Vagina (tissue), 2 donors: ENCODE results near the gene MALT1. TPM values are rescaled to one million over a fixed set of nuclear protein-coding genes. Genes with fewer than 3 reads are reported as not detected.

Experiments
- DNase-seq, 2 donors: peaks; one replicate each; pipeline ENCODE4 v3.0.0-alpha.2; 2017; ENCODE audit errors: extremely low spot score in 2 of 2
- H3K27ac ChIP-seq: fragments of 200-600 bp; sonication (generic); one replicate; pipeline ENCODE4 v1.5.1; 2019
- H3K27me3 ChIP-seq: fragments of 200-600 bp; sonication (generic); one replicate; pipeline ENCODE4 v1.5.1; 2019
- H3K36me3 ChIP-seq, 2 donors: fragments of 200-600 bp; sonication (generic); one replicate each; pipeline ENCODE4 v1.5.1; 2017 to 2019
- H3K4me1 ChIP-seq: fragments of 200-600 bp; sonication (generic); one replicate; pipeline ENCODE4 v1.5.1; 2019
- H3K4me3 ChIP-seq, 2 donors: fragments of 200-600 bp; sonication (generic); 1 replicate in 1 of 2; 2 replicates in 1 of 2; pipeline ENCODE4 v1.5.1; 2016 to 2019
- H3K9me3 ChIP-seq: fragments of 200-600 bp; sonication (generic); one replicate; pipeline ENCODE4 v1.5.1; 2019
- POLR2A ChIP-seq, 2 donors: fragments of 450-650 bp; IDR thresholded peaks; one replicate each; pipeline ENCODE4 v1.6.1; 2017; ENCODE audit warnings: antibody characterized with exemption in 2 of 2, mild to moderate bottlenecking in 2 of 2, moderate library complexity in 2 of 2
- POLR2AphosphoS5 ChIP-seq, 2 donors: sonication (generic); formaldehyde crosslinking; IDR thresholded peaks; one replicate each; pipeline ENCODE4 v1.9.0; 2017; ENCODE audit warnings: antibody characterized with exemption in 2 of 2, mild to moderate bottlenecking in 2 of 2, low read depth in 1 of 2; ENCODE audit not compliant: insufficient read depth in 1 of 2
- intact Hi-C: fragments of 100-400 bp; cut with DNase I; formaldehyde crosslinking; loops from one replicate; pipeline ENCODE4 v1.15.1; 2023
- total RNA-seq: library from RNA; depleted of rRNA; stranded (reverse); fragments of >200 nt; gene quantifications from one replicate; pipeline ENCODE4 v1.2.3, GENCODE V29; 2016
- TF ChIP-seq, protein P1 (sequence below), 3 experiments: fragments of 450-650 bp in 2 of 3; fragments of 200-600 bp in 1 of 3; sonication (generic) in 1 of 3; IDR thresholded peaks; one replicate each; pipeline ENCODE4 v1.5.1; 2017 to 2019; ENCODE audit warnings: antibody characterized with exemption in 3 of 3, mild to moderate bottlenecking in 2 of 3, moderate library complexity in 2 of 3

The MALT1 gene
- total RNA-seq, 1 donor from 2014 or later, result 35.8 TPM

DNA sequence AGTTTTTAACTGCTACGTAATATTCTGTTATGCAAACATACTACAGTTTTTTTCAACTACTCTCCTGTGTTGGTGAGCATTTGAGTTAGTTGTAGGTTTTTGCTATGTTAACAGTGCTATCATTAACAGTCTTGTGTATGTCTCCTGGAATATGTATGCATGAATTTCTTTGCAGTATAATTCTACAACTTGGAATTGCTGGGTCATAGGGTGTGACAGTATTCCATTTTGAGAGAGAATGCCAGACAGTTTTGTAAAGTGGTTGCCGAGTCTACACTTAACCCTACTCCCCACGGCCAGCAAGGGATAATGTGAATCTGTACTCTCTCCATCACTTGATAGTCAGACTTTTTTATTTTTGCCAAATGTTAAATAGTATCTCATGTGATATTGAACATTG is 67.1 kb downstream of the MALT1 start:
- H3K9me3 ChIP-seq, result no peaks in the 10 kb centered on the region
- H3K4me3 ChIP-seq, result no peak overlapping the region
- no peak overlapping the region for H3K27ac ChIP-seq
- TF ChIP-seq POLR2A (IDR thresholded peaks at IDR 0.05), result no peak
- no peak for TF ChIP-seq POLR2AphosphoS5 (IDR thresholded peaks at IDR 0.05; ENCODE audit: insufficient read depth in 1 of 2, low read depth in 1 of 2)
- H3K27me3 ChIP-seq, result no peaks in the 10 kb centered on the region
- H3K4me1 ChIP-seq, result no peaks in the 10 kb centered on the region
- intact Hi-C loops, result no loop called here
- DNase-seq, result no peak
- H3K36me3 ChIP-seq, result peaks cover 0 to 62% of the 10 kb centered on the region in 2 donors

GRCh38 chr18:58745914-58746313 is 74.6 kb downstream of the MALT1 start:
- no peak for TF ChIP-seq POLR2A (IDR thresholded peaks at IDR 0.05)
- TF ChIP-seq, protein P1, sequence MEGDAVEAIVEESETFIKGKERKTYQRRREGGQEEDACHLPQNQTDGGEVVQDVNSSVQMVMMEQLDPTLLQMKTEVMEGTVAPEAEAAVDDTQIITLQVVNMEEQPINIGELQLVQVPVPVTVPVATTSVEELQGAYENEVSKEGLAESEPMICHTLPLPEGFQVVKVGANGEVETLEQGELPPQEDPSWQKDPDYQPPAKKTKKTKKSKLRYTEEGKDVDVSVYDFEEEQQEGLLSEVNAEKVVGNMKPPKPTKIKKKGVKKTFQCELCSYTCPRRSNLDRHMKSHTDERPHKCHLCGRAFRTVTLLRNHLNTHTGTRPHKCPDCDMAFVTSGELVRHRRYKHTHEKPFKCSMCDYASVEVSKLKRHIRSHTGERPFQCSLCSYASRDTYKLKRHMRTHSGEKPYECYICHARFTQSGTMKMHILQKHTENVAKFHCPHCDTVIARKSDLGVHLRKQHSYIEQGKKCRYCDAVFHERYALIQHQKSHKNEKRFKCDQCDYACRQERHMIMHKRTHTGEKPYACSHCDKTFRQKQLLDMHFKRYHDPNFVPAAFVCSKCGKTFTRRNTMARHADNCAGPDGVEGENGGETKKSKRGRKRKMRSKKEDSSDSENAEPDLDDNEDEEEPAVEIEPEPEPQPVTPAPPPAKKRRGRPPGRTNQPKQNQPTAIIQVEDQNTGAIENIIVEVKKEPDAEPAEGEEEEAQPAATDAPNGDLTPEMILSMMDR (IDR thresholded peaks at IDR 0.05), result no peak
- H3K27me3 ChIP-seq, result no peaks in the 10 kb centered on the region
- H3K4me1 ChIP-seq, result no peaks in the 10 kb centered on the region
- no peak overlapping the region for H3K4me3 ChIP-seq
- intact Hi-C loops, result no loop called here
- H3K27ac ChIP-seq, result no peak overlapping the region
- DNase-seq, result no peak
- H3K9me3 ChIP-seq, result peaks cover 10% of the 10 kb centered on the region
- H3K36me3 ChIP-seq, result peaks cover 11 to 74% of the 10 kb centered on the region in 2 donors

DNA sequence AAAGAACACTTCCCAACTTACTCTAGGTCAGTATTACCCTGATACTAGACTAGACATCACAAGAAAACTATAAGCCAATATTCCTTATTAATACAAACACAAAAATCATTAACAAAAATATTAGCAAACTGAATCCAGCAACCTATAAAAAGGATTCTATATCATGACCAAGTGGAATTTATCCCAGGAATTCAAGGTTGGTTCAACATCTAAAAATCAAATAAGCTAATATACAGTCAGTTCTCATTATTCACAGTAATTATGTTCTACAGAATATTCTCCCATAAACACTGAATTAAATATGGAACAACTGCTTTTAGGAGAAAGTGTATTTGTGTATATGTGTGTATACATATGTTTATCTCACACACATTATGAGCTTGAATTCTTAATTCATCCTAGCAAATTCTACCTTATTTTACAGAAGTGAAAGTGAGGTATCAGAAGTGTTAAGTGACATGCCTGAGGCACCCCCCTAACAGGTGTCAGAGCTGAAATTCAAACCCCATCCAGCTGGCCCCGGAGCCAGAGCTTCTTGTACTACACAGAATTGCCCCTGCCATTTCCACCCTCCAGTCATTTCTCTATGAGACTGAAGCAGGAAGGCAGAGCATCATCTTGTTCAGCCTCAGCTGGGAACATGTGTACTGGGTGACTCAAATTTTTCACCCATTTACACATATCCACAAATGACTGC is 77.8 kb downstream of the MALT1 start:
- Histone ChIP-seq H3K4me3 (no peak overlapping the region), H3K36me3 (peaks cover 11 to 65% of the 10 kb centered on the region in 2 donors), H3K9me3 (peaks cover 10% of the 10 kb centered on the region), H3K4me1 (no peaks in the 10 kb centered on the region), H3K27me3 (no peaks in the 10 kb centered on the region), H3K27ac (no peak overlapping the region)
- intact Hi-C loops, result no loop called here
- no peak for TF ChIP-seq POLR2A (IDR thresholded peaks at IDR 0.05)
- no peak for TF ChIP-seq POLR2AphosphoS5 (IDR thresholded peaks at IDR 0.05; ENCODE audit: insufficient read depth in 1 of 2, low read depth in 1 of 2)
- TF ChIP-seq, protein P1 (IDR thresholded peaks at IDR 0.05), result no peak
- no peak for DNase-seq

DNA sequence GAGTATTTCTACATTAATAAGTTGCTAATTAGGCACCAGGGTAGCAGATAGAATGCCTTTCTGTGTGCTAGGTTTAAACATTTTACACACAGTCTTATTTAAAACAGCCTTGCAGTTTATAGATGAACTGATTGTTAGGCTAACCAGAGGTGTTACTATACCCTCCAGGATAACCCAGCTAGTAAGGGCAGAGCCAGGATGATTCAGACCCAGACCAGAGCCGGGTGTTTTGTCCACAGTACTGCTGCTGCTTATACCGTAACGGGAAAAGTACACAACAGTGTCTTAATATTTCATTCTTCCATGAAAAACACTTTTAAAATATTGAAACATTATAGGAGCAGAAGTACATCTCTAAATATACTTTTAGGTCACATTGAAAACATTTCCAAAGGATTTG is 82.7 kb downstream of the MALT1 start:
- peaks cover under 1% of the 10 kb centered on the region for H3K9me3 ChIP-seq
- H3K27ac ChIP-seq, result no peak overlapping the region
- H3K4me1 ChIP-seq, result peaks cover 17% of the 10 kb centered on the region
- intact Hi-C loops, result loop anchor here (10.0 kb wide), 1 partner anchor 219 kb away; no protein-coding TSS in a partner anchor
- DNase-seq, result no peak
- TF ChIP-seq POLR2A (IDR thresholded peaks at IDR 0.05), result no peak
- TF ChIP-seq, protein P1 (IDR thresholded peaks at IDR 0.05), result no peak
- TF ChIP-seq POLR2AphosphoS5 (IDR thresholded peaks at IDR 0.05; ENCODE audit: insufficient read depth in 1 of 2, low read depth in 1 of 2), result no peak
- H3K4me3 ChIP-seq, result no peak overlapping the region
- no peaks in the 10 kb centered on the region for H3K27me3 ChIP-seq
- peaks cover 0 to 18% of the 10 kb centered on the region in 2 donors for H3K36me3 ChIP-seq

GRCh38 chr18:58754544-58755068 is 83.3 kb downstream of the MALT1 start:
- H3K36me3 ChIP-seq, result peaks cover 0 to 12% of the 10 kb centered on the region in 2 donors
- no peak for TF ChIP-seq POLR2A (IDR thresholded peaks at IDR 0.05)
- TF ChIP-seq, protein P1 (IDR thresholded peaks at IDR 0.05), result no peak
- no peak for TF ChIP-seq POLR2AphosphoS5 (IDR thresholded peaks at IDR 0.05; ENCODE audit: insufficient read depth in 1 of 2, low read depth in 1 of 2)
- H3K4me1 ChIP-seq, result peaks cover 17% of the 10 kb centered on the region
- intact Hi-C loops, result loop anchor here (10.0 kb wide), 1 partner anchor 220 kb away; no protein-coding TSS in a partner anchor
- H3K4me3 ChIP-seq, result no peak overlapping the region
- H3K9me3 ChIP-seq, result no peaks in the 10 kb centered on the region
- no peak overlapping the region for H3K27ac ChIP-seq
- no peaks in the 10 kb centered on the region for H3K27me3 ChIP-seq
- DNase-seq, result no peak
